Measurements from ENCODE around the gene SIN3B. TPM values are rescaled to one million over a fixed set of nuclear protein-coding genes. Genes with fewer than 3 reads are reported as not detected.
A peak's percentile ranks its signal among the peaks of the same experiment; 100 is the strongest.

Gene SIN3B
- total RNA-seq, 1 donor from 2014 or later = 68.5 TPM

DNA sequence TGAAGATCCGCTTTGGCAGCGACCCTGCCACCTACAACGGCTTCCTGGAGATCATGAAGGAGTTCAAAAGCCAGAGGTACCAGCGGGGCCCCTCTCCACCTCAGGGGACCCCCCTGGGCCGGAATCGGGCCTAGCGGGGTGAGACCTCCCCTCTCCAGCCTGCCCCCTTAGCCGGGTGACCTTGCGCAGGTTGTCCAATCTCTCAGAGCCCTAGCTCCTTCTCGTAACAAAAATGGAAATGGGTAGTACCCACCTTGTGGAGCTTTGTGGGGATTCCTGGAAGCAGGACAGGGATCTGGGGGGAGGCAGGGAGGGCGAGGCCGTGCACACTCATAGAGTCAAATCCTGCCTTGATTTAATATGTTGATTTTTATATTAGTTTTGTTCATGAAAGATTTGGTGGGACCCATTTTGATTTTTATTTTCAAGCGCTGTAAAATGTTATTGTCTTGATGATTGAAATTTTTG, 658 bp downstream of the SIN3B start:
- peaks cover 29% of the 10 kb centered on the region for H3K4me1 ChIP-seq
- TF ChIP-seq POLR2A (IDR thresholded peaks at IDR 0.05) = no peak
- no peak for TF ChIP-seq POLR2AphosphoS5 (IDR thresholded peaks at IDR 0.05; ENCODE audit: insufficient read depth in 1 of 2, low read depth in 1 of 2)
- no peak for TF ChIP-seq CTCF (IDR thresholded peaks at IDR 0.05)
- no peaks in the 10 kb centered on the region for H3K9me3 ChIP-seq
- peaks cover 0 to 36% of the 10 kb centered on the region in 2 donors for H3K36me3 ChIP-seq
- intact Hi-C loops (cut with DNase I) = no loop called here
- peak overlapping the region; percentile 90 for H3K27ac ChIP-seq
- peak overlapping the region; percentile 89 to 92 for H3K4me3 ChIP-seq
- no peaks in the 10 kb centered on the region for H3K27me3 ChIP-seq
- no peak for DNase-seq (ENCODE audit: extremely low spot score in 2 of 2)

- Histone ChIP-seq H3K36me3 (peaks cover 0 to 43% of the 10 kb centered on the region in 2 donors), H3K4me1 (peaks cover 21% of the 10 kb centered on the region), H3K27ac (no peak overlapping the region), H3K4me3 (peak overlapping the region in 1 of 2 donors; percentile 92), H3K9me3 (no peaks in the 10 kb centered on the region), H3K27me3 (no peaks in the 10 kb centered on the region)
- no peak for DNase-seq (ENCODE audit: extremely low spot score in 2 of 2)
- intact Hi-C loops (cut with DNase I) = no loop called here
- TF ChIP-seq CTCF (IDR thresholded peaks at IDR 0.05) (no peak), POLR2A (IDR thresholded peaks at IDR 0.05) (no peak), POLR2AphosphoS5 (IDR thresholded peaks at IDR 0.05; ENCODE audit: insufficient read depth in 1 of 2, low read depth in 1 of 2) (no peak)
These were observed 1.5 kb downstream of the SIN3B start for GRCh38 chr19:16830679-16831078.

DNA sequence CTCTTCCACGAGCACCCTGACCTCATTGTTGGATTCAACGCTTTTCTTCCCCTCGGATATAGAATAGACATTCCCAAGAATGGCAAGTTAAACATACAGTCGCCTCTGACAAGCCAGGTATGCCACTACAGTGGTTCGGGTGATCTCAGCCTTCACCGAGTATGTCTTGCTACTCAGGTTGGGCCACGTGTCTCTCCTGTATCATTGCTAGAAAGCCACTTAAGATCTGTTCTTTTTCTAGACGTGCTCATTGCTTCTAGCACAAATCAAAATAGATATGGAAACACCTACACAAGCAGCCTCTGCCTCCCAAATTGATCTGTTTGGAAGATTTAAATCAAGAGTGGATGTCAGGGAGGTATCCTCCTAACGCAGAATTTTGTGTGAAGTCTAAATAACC, 2.3 kb downstream of the SIN3B start:
- no peak overlapping the region for H3K4me3 ChIP-seq
- H3K27me3 ChIP-seq = no peaks in the 10 kb centered on the region
- H3K4me1 ChIP-seq = peaks cover 22% of the 10 kb centered on the region
- no peaks in the 10 kb centered on the region for H3K9me3 ChIP-seq
- TF ChIP-seq POLR2AphosphoS5 (IDR thresholded peaks at IDR 0.05; ENCODE audit: insufficient read depth in 1 of 2, low read depth in 1 of 2) (no peak), CTCF (IDR thresholded peaks at IDR 0.05) (no peak), POLR2A (IDR thresholded peaks at IDR 0.05) (no peak)
- intact Hi-C loops (cut with DNase I) = no loop called here
- DNase-seq (ENCODE audit: extremely low spot score in 2 of 2) = no peak
- peaks cover 0 to 51% of the 10 kb centered on the region in 2 donors for H3K36me3 ChIP-seq
- no peak overlapping the region for H3K27ac ChIP-seq

GRCh38 chr19:16834747-16835146, 5.5 kb downstream of the SIN3B start:
- intact Hi-C loops (cut with DNase I) = no loop called here
- no peak overlapping the region for H3K4me3 ChIP-seq
- no peaks in the 10 kb centered on the region for H3K9me3 ChIP-seq
- TF ChIP-seq CTCF (IDR thresholded peaks at IDR 0.05) (no peak), POLR2AphosphoS5 (IDR thresholded peaks at IDR 0.05; ENCODE audit: insufficient read depth in 1 of 2, low read depth in 1 of 2) (no peak), POLR2A (IDR thresholded peaks at IDR 0.05) (no peak)
- H3K27ac ChIP-seq = no peak overlapping the region
- no peaks in the 10 kb centered on the region for H3K27me3 ChIP-seq
- peaks cover 0 to 68% of the 10 kb centered on the region in 2 donors for H3K36me3 ChIP-seq
- H3K4me1 ChIP-seq = peaks cover 22% of the 10 kb centered on the region
- DNase-seq (ENCODE audit: extremely low spot score in 2 of 2) = no peak

- Histone ChIP-seq H3K4me3 (no peak overlapping the region), H3K27ac (peak overlapping the region; percentile 13), H3K9me3 (no peaks in the 10 kb centered on the region), H3K4me1 (peaks cover 9% of the 10 kb centered on the region), H3K36me3 (peaks cover 0 to 69% of the 10 kb centered on the region in 2 donors), H3K27me3 (no peaks in the 10 kb centered on the region)
- DNase-seq (ENCODE audit: extremely low spot score in 2 of 2) = no peak
- TF ChIP-seq POLR2A (IDR thresholded peaks at IDR 0.05) = no peak
- TF ChIP-seq POLR2AphosphoS5 (IDR thresholded peaks at IDR 0.05; ENCODE audit: insufficient read depth in 1 of 2, low read depth in 1 of 2) = no peak
- peak in 1 of 3 experiments; percentile 20 for TF ChIP-seq CTCF (IDR thresholded peaks at IDR 0.05)
- intact Hi-C loops (cut with DNase I) = no loop called here
These were observed 7.2 kb downstream of the SIN3B start for GRCh38 chr19:16836115-16837034.

Measured in vagina (tissue), 2 donors.